Vagina (tissue), 2 donors: Measurements from ENCODE around the gene TEX264. TPM values are rescaled to one million over a fixed set of nuclear protein-coding genes. Genes with fewer than 3 reads are reported as not detected.

ENCODE experiments used
- DNase-seq, 2 donors: peaks; one replicate each; pipeline ENCODE4 v3.0.0-alpha.2; 2017; ENCODE audit errors: extremely low spot score in 2 of 2
- H3K27ac ChIP-seq: fragments of 200-600 bp; sonication (generic); one replicate; pipeline ENCODE4 v1.5.1; 2019
- H3K27me3 ChIP-seq: fragments of 200-600 bp; sonication (generic); one replicate; pipeline ENCODE4 v1.5.1; 2019
- H3K36me3 ChIP-seq, 2 donors: fragments of 200-600 bp; sonication (generic); one replicate each; pipeline ENCODE4 v1.5.1; 2017 to 2019
- H3K4me1 ChIP-seq: fragments of 200-600 bp; sonication (generic); one replicate; pipeline ENCODE4 v1.5.1; 2019
- H3K4me3 ChIP-seq, 2 donors: fragments of 200-600 bp; sonication (generic); 1 replicate in 1 of 2; 2 replicates in 1 of 2; pipeline ENCODE4 v1.5.1; 2016 to 2019
- H3K9me3 ChIP-seq: fragments of 200-600 bp; sonication (generic); one replicate; pipeline ENCODE4 v1.5.1; 2019
- POLR2A ChIP-seq, 2 donors: fragments of 450-650 bp; IDR thresholded peaks; one replicate each; pipeline ENCODE4 v1.6.1; 2017; ENCODE audit warnings: antibody characterized with exemption in 2 of 2, mild to moderate bottlenecking in 2 of 2, moderate library complexity in 2 of 2
- POLR2AphosphoS5 ChIP-seq, 2 donors: sonication (generic); formaldehyde crosslinking; IDR thresholded peaks; one replicate each; pipeline ENCODE4 v1.9.0; 2017; ENCODE audit warnings: antibody characterized with exemption in 2 of 2, mild to moderate bottlenecking in 2 of 2, low read depth in 1 of 2; ENCODE audit not compliant: insufficient read depth in 1 of 2
- intact Hi-C: fragments of 100-400 bp; cut with DNase I; formaldehyde crosslinking; loops from one replicate; pipeline ENCODE4 v1.15.1; 2023
- total RNA-seq: library from RNA; depleted of rRNA; stranded (reverse); fragments of >200 nt; gene quantifications from one replicate; pipeline ENCODE4 v1.2.3, GENCODE V29; 2016
- TF ChIP-seq, protein P1 (sequence below), 3 experiments: fragments of 450-650 bp in 2 of 3; fragments of 200-600 bp in 1 of 3; sonication (generic) in 1 of 3; IDR thresholded peaks; one replicate each; pipeline ENCODE4 v1.5.1; 2017 to 2019; ENCODE audit warnings: antibody characterized with exemption in 3 of 3, mild to moderate bottlenecking in 2 of 3, moderate library complexity in 2 of 3

The TEX264 gene
- total RNA-seq, 1 donor from 2014 or later, result 66.8 TPM

GRCh38 chr3:51691949-51692348 is 20.9 kb downstream of the TEX264 start:
- H3K27ac ChIP-seq, result no peak overlapping the region
- no peak overlapping the region for H3K4me3 ChIP-seq
- TF ChIP-seq POLR2AphosphoS5 (IDR thresholded peaks at IDR 0.05; ENCODE audit: insufficient read depth in 1 of 2, low read depth in 1 of 2) (no peak), POLR2A (IDR thresholded peaks at IDR 0.05) (no peak)
- TF ChIP-seq, protein P1, sequence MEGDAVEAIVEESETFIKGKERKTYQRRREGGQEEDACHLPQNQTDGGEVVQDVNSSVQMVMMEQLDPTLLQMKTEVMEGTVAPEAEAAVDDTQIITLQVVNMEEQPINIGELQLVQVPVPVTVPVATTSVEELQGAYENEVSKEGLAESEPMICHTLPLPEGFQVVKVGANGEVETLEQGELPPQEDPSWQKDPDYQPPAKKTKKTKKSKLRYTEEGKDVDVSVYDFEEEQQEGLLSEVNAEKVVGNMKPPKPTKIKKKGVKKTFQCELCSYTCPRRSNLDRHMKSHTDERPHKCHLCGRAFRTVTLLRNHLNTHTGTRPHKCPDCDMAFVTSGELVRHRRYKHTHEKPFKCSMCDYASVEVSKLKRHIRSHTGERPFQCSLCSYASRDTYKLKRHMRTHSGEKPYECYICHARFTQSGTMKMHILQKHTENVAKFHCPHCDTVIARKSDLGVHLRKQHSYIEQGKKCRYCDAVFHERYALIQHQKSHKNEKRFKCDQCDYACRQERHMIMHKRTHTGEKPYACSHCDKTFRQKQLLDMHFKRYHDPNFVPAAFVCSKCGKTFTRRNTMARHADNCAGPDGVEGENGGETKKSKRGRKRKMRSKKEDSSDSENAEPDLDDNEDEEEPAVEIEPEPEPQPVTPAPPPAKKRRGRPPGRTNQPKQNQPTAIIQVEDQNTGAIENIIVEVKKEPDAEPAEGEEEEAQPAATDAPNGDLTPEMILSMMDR (IDR thresholded peaks at IDR 0.05), result no peak
- peaks cover 10% of the 10 kb centered on the region for H3K4me1 ChIP-seq
- no peaks in the 10 kb centered on the region for H3K9me3 ChIP-seq
- intact Hi-C loops, result no loop called here
- no peaks in the 10 kb centered on the region for H3K27me3 ChIP-seq
- DNase-seq, result no peak
- peaks cover 0 to 29% of the 10 kb centered on the region in 2 donors for H3K36me3 ChIP-seq

DNA sequence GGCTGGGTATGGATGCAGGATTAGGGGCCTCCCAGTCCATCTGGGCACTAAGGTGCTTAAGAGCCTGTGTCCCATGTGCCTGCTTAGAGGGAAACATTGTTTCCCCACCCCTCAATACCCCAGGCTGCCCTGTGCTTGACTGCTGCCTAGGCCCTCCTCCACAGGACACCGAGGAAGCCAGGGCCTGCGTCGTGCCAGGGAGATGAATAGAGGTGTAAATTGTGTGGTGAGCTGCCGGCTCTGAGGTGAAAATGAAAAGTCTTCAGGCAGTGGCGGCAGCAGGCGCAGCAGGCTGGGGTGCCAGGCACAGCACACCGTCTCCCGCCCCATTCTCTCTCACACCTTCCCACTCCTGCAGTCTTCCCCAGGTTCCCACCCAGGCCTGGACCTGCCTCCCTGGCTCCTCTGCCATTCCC is 21.9 kb downstream of the TEX264 start:
- H3K4me1 ChIP-seq, result no peaks in the 10 kb centered on the region
- no peaks in the 10 kb centered on the region for H3K27me3 ChIP-seq
- intact Hi-C loops, result no loop called here
- H3K36me3 ChIP-seq, result peaks cover 0 to 23% of the 10 kb centered on the region in 2 donors
- H3K27ac ChIP-seq, result no peak overlapping the region
- TF ChIP-seq, protein P1 (IDR thresholded peaks at IDR 0.05), result no peak
- TF ChIP-seq POLR2A (IDR thresholded peaks at IDR 0.05) (no peak), POLR2AphosphoS5 (IDR thresholded peaks at IDR 0.05; ENCODE audit: insufficient read depth in 1 of 2, low read depth in 1 of 2) (no peak)
- H3K9me3 ChIP-seq, result no peaks in the 10 kb centered on the region
- no peak overlapping the region for H3K4me3 ChIP-seq
- DNase-seq, result no peak

DNA sequence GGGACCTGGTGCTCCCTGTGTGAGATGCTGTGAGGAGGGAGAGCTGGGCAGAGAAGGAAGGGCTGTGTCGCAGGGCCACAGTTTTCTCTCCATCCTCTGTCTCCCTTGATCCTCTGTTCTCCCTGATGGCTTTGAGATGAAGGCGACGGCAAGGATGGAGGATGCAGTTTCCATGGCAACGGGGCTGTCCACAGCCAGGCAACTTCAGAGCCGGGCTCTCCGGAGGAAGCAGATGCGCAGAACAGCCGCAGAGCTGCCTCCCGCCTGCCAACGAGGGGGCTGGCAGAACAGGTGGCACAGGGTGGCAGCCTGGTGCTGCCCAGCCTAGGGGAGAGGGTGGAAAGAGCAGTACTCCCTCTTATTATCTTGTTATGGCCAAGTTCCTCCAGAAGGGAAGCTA is 25.9 kb downstream of the TEX264 start:
- Histone ChIP-seq H3K4me1 (no peaks in the 10 kb centered on the region), H3K9me3 (no peaks in the 10 kb centered on the region), H3K4me3 (no peak overlapping the region), H3K36me3 (peaks cover 0 to 40% of the 10 kb centered on the region in 2 donors), H3K27ac (no peak overlapping the region), H3K27me3 (no peaks in the 10 kb centered on the region)
- intact Hi-C loops, result no loop called here
- TF ChIP-seq POLR2AphosphoS5 (IDR thresholded peaks at IDR 0.05; ENCODE audit: insufficient read depth in 1 of 2, low read depth in 1 of 2) (no peak), POLR2A (IDR thresholded peaks at IDR 0.05) (no peak)
- TF ChIP-seq, protein P1 (IDR thresholded peaks at IDR 0.05), result no peak
- DNase-seq, result no peak

GRCh38 chr3:51698209-51698608 is 27.2 kb downstream of the TEX264 start:
- H3K4me1 ChIP-seq, result no peaks in the 10 kb centered on the region
- no peaks in the 10 kb centered on the region for H3K27me3 ChIP-seq
- no peak for DNase-seq
- intact Hi-C loops, result no loop called here
- H3K4me3 ChIP-seq, result no peak overlapping the region
- H3K27ac ChIP-seq, result no peak overlapping the region
- no peak for TF ChIP-seq POLR2AphosphoS5 (IDR thresholded peaks at IDR 0.05; ENCODE audit: insufficient read depth in 1 of 2, low read depth in 1 of 2)
- no peak for TF ChIP-seq POLR2A (IDR thresholded peaks at IDR 0.05)
- TF ChIP-seq, protein P1 (IDR thresholded peaks at IDR 0.05), result no peak
- no peaks in the 10 kb centered on the region for H3K9me3 ChIP-seq
- H3K36me3 ChIP-seq, result peaks cover 0 to 42% of the 10 kb centered on the region in 2 donors

DNA sequence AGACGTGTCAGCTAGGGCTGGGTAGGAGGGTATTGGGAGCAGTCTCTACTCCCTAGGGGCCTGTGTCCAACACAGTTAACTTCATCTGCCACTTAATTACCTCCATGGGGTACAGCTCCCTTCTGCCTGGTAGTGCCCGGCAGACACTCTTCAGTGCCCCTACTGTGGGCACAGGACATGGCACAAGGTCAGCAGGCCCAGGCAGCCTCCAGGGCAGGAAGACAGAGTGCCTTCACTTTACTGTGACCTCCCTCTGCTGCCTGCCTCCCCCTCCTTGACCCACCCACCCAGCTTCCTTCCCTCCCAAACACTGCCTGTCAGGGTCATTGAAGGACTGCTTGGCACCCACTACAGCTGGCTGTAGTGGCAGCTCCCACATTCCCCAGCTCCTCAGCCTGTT is 29.4 kb downstream of the TEX264 start:
- Histone ChIP-seq H3K27ac (no peak overlapping the region), H3K4me3 (no peak overlapping the region), H3K36me3 (peaks cover 0 to 33% of the 10 kb centered on the region in 2 donors), H3K27me3 (no peaks in the 10 kb centered on the region), H3K4me1 (no peaks in the 10 kb centered on the region), H3K9me3 (no peaks in the 10 kb centered on the region)
- no peak for DNase-seq
- intact Hi-C loops, result no loop called here
- TF ChIP-seq POLR2A (IDR thresholded peaks at IDR 0.05) (no peak), POLR2AphosphoS5 (IDR thresholded peaks at IDR 0.05; ENCODE audit: insufficient read depth in 1 of 2, low read depth in 1 of 2) (no peak)
- TF ChIP-seq, protein P1 (IDR thresholded peaks at IDR 0.05), result no peak
